HepG2 (cell line): ENCODE measurements around the gene SURF2. TPM values are rescaled to one million over a fixed set of nuclear protein-coding genes. Genes with fewer than 3 reads are reported as not detected.
"Not testable (repeated sequence)": the region's sequence is repeated elsewhere in the genome, so short reads cannot be mapped to it uniquely, and the experiment has no call there.

Experiments used
- ATAC-seq: fragments of 200-7000 bp; cut with Tn5 transposase; 3 replicates; pipeline ENCODE4 v1.9.1; 2020; ENCODE audit warnings: mild to moderate bottlenecking, moderate library complexity
- BruUV-seq: library from RNA; stranded (reverse); fragments of 400-500 nt; replicated peaks from 2 replicates; lab custom pipeline; 2021; lab: Mats Ljungman, UMichigan
- CTCF ChIA-PET: fragments of 300-600 bp; formaldehyde crosslinking; extraction: SDS; loops from one replicate; lab custom pipeline; 2021; ENCODE audit warnings: low total read pairs, inconsistent platforms, low intra/inter-chr PET ratio; lab: Yijun Ruan, JAX
- POLR2A ChIA-PET: fragments of 350-600 bp; sonication (Branson Sonifier 250); formaldehyde crosslinking; loops from one replicate; lab custom pipeline; 2020; ENCODE audit warnings: antibody characterized with exemption, inconsistent platforms; lab: Yijun Ruan, JAX
- DNase-seq: peaks from one replicate; pipeline ENCODE4 v3.0.0-alpha.2; 2015; ENCODE audit warnings: low spot score
- FAIRE-seq: peaks from 3 replicates; lab custom pipeline; 2011; peaks lifted over from hg19 to GRCh38; lab: Jason Lieb, UNC
- H2AFZ ChIP-seq: one replicate; pipeline ENCODE4 v1.6.1; 2011; ENCODE audit warnings: low read length, inconsistent platforms
- H3K27ac ChIP-seq: fragments of 300-600 bp; 3 replicates; pipeline ENCODE4 v1.8.0; 2011; ENCODE audit warnings: mixed run types, mild to moderate bottlenecking, mixed read lengths, low read length, inconsistent platforms; ENCODE audit not compliant: insufficient read depth; ENCODE audit errors: extremely low read length
- H3K27me3 ChIP-seq, 2 experiments: fragments of 200-600 bp in 1 of 2; 2 replicates in 1 of 2; 3 replicates in 1 of 2; pipeline versions ENCODE4 v1.6.0 to v1.8.0; 2011; ENCODE audit warnings: low read length in 2 of 2, mild to moderate bottlenecking in 2 of 2, moderate library complexity in 2 of 2, inconsistent platforms in 1 of 2; ENCODE audit not compliant: insufficient read depth in 2 of 2, control insufficient read depth in 1 of 2
- H3K36me3 ChIP-seq, 2 experiments: fragments of 200-600 bp in 1 of 2; replicated peaks in 1 of 2; 2 replicates in 1 of 2; 3 replicates in 1 of 2; pipeline versions ENCODE4 v1.5.1 to v1.8.0; 2011; ENCODE audit warnings: low read length in 2 of 2, inconsistent platforms in 1 of 2; ENCODE audit not compliant: insufficient read depth in 2 of 2, control insufficient read depth in 1 of 2
- H3K4me1 ChIP-seq: 2 replicates; pipeline ENCODE4 v1.5.1; 2012; ENCODE audit warnings: low read length, inconsistent platforms; ENCODE audit not compliant: insufficient read depth
- H3K4me2 ChIP-seq: 2 replicates; pipeline ENCODE4 v1.6.0; 2011; ENCODE audit warnings: low read depth, low read length, inconsistent platforms
- H3K4me3 ChIP-seq, 3 experiments: fragments of 200-600 bp in 1 of 3; sonication (generic), shearing (Covaris generic) in 1 of 3; replicated peaks in 1 of 3; 2 replicates each; pipeline ENCODE4 v1.5.1; 2011 to 2016; ENCODE audit warnings: low read length in 3 of 3, inconsistent platforms in 2 of 3, low read depth in 2 of 3, mild to moderate bottlenecking in 2 of 3, control low read depth in 1 of 3, mixed read lengths in 1 of 3; ENCODE audit not compliant: insufficient read depth in 1 of 3
- H3K79me2 ChIP-seq: one replicate; pipeline ENCODE4 v1.6.1; 2011; ENCODE audit warnings: low read length, inconsistent platforms; ENCODE audit not compliant: insufficient read depth
- H3K9ac ChIP-seq: 2 replicates; pipeline ENCODE4 v1.6.0; 2011; ENCODE audit warnings: mild to moderate bottlenecking, low read depth, low read length, inconsistent platforms; ENCODE audit not compliant: insufficient read depth
- H3K9me3 ChIP-seq: 2 replicates; pipeline ENCODE4 v1.5.1; 2012; ENCODE audit warnings: mild to moderate bottlenecking, low read length
- H4K20me1 ChIP-seq: 2 replicates; pipeline ENCODE4 v1.6.0; 2011; ENCODE audit warnings: inconsistent platforms, mild to moderate bottlenecking, low read length, moderate library complexity; ENCODE audit not compliant: insufficient read depth
- BCLAF1 ChIP-seq: fragments of 450-650 bp; IDR thresholded peaks from 2 replicates; pipeline ENCODE4 v1.6.1; 2017; ENCODE audit warnings: mild to moderate bottlenecking
- CEBPG ChIP-seq: IDR thresholded peaks from 2 replicates; pipeline ENCODE4 v1.6.1; 2016
- ISX ChIP-seq: sonication (generic); formaldehyde crosslinking; conservative IDR thresholded peaks from 2 replicates; pipeline ENCODE4 v1.5.0; 2020; ENCODE audit warnings: missing genetic modification reagents
- KDM5B ChIP-seq: sonication (generic); formaldehyde crosslinking; IDR thresholded peaks from 2 replicates; pipeline ENCODE4 v1.4.0; 2020; ENCODE audit warnings: missing genetic modification reagents, mild to moderate bottlenecking, borderline replicate concordance
- SP4 ChIP-seq: sonication (generic); formaldehyde crosslinking; IDR thresholded peaks from 2 replicates; pipeline ENCODE4 v1.8.1; 2023; ENCODE audit warnings: mild to moderate bottlenecking, missing genetic modification reagents
- SRSF9 ChIP-seq: fragments of 200-400 bp; formaldehyde crosslinking; IDR thresholded peaks from 2 replicates; pipeline ENCODE4 v1.6.1; 2018; ENCODE audit warnings: borderline replicate concordance, mild to moderate bottlenecking, low read depth, low read length; ENCODE audit not compliant: insufficient read depth, poor library complexity, severe bottlenecking
- ZNF143 ChIP-seq: sonication (generic); formaldehyde crosslinking; IDR thresholded peaks from 2 replicates; pipeline ENCODE4 v1.4.0; 2020; ENCODE audit warnings: missing genetic modification reagents
- ZNF3 ChIP-seq: IDR thresholded peaks from 2 replicates; pipeline ENCODE4 v1.7.0; 2017; ENCODE audit warnings: inconsistent platforms
- ZNF563 ChIP-seq: sonication (generic); formaldehyde crosslinking; IDR thresholded peaks from 2 replicates; pipeline ENCODE4 v1.8.0; 2022; ENCODE audit warnings: mild to moderate bottlenecking, moderate library complexity, missing genetic modification reagents
- ZSCAN22 ChIP-seq: sonication (generic); formaldehyde crosslinking; IDR thresholded peaks from 2 replicates; pipeline ENCODE4 v1.4.0; 2020; ENCODE audit warnings: mild to moderate bottlenecking, missing genetic modification reagents
- WGBS: methylation state at CpG from one replicate; pipeline ENCODE4 v1.1.6; 2017; ENCODE audit warnings: low lambda C conversion rate; 5-methylcytosine and 5-hydroxymethylcytosine counted together
- in situ Hi-C: cut with HindIII; loops from 2 replicates; pipeline ENCODE4 v1.10.0; 2017; ENCODE audit warnings: low pct_unique_long_range_greater_than_20kb; ENCODE audit not compliant: extremely low pct_ligation_motif_present
- intact Hi-C: fragments of 100-400 bp; cut with micrococcal nuclease; formaldehyde crosslinking; loops from one replicate; pipeline ENCODE4 v1.10.0; 2022; ENCODE audit not compliant: unreplicated experiment
- polyA plus RNA-seq, 8 experiments: library from polyadenylated mRNA; depleted of rRNA in 3 of 8; stranded (reverse) in 7 of 8; unstranded in 1 of 8; fragments of >200 nt; fragmentation: Illumina TruSeq in 4 of 8; extraction: Trizol in 4 of 8; gene quantifications; 2 replicates each; pipeline versions ENCODE4 v1.2.1 to v1.2.3, GENCODE V29; 2011 to 2016; ENCODE audit warnings: low read depth in 4 of 8, missing spikeins in 1 of 8, mixed read lengths in 1 of 8; ENCODE audit not compliant: insufficient read depth in 1 of 8
- total RNA-seq, 5 experiments: library from RNA; depleted of rRNA; stranded (reverse); fragments of >200 nt; fragmentation: Illumina TruSeq; extraction: Trizol; gene quantifications; 2 replicates each; pipeline ENCODE4 v1.2.3, GENCODE V29; 2016; ENCODE audit warnings: low read depth in 1 of 5
- TF ChIP-seq, protein P1 (sequence below): sonication (generic); formaldehyde crosslinking; IDR thresholded peaks from 2 replicates; pipeline ENCODE4 v1.9.0; 2021; ENCODE audit warnings: missing genetic modification reagents, mild to moderate bottlenecking, borderline replicate concordance

The SURF2 gene
- total and polyA plus RNA-seq, 2 of the 13 experiments (the other 11 are each of a cell fraction or from before 2014, with no cell fraction given): 6.3 to 13.6 TPM

GRCh38 chr9:133334888-133335287 is 21.5 kb upstream of the SURF2 start:
- FAIRE-seq, H4K20me1 ChIP-seq, CTCF ChIA-PET, H3K9me3 ChIP-seq, H3K27me3 ChIP-seq, H2AFZ ChIP-seq, intact Hi-C loops, BruUV-seq, ATAC-seq, H3K27ac ChIP-seq, DNase-seq: not testable (repeated sequence)
- in situ Hi-C loops: loop anchor here (5.0 kb wide), 1 partner anchor 148 kb away; no protein-coding TSS in a partner anchor
- Histone ChIP-seq H3K79me2 (peaks cover 26% of the 10 kb centered on the region), H3K36me3 (peaks cover 18 to 45% of the 10 kb centered on the region in 2 experiments; a peak in 4 of 5 replicates), H3K9ac (peak overlapping the region; percentile 91), H3K4me2 (peak overlapping the region; percentile 85), H3K4me3 (peak overlapping the region; percentile 82 to 91 (median 84)), H3K4me1 (peaks cover 22% of the 10 kb centered on the region)
- TF ChIP-seq CEBPG (CRISPR knock-in tag): 0 out of 2 replicates have a peak, but pooled peaks have one; percentile 34
- 35% methylated on average over 11 of the region's 11 CpGs for WGBS
- POLR2A ChIA-PET: interaction anchor here (1.6 kb wide), 1 partner anchor 13 kb away, joined by 7 read pairs; the partner anchor contains the start of genes MED22 and RPL7A

DNA sequence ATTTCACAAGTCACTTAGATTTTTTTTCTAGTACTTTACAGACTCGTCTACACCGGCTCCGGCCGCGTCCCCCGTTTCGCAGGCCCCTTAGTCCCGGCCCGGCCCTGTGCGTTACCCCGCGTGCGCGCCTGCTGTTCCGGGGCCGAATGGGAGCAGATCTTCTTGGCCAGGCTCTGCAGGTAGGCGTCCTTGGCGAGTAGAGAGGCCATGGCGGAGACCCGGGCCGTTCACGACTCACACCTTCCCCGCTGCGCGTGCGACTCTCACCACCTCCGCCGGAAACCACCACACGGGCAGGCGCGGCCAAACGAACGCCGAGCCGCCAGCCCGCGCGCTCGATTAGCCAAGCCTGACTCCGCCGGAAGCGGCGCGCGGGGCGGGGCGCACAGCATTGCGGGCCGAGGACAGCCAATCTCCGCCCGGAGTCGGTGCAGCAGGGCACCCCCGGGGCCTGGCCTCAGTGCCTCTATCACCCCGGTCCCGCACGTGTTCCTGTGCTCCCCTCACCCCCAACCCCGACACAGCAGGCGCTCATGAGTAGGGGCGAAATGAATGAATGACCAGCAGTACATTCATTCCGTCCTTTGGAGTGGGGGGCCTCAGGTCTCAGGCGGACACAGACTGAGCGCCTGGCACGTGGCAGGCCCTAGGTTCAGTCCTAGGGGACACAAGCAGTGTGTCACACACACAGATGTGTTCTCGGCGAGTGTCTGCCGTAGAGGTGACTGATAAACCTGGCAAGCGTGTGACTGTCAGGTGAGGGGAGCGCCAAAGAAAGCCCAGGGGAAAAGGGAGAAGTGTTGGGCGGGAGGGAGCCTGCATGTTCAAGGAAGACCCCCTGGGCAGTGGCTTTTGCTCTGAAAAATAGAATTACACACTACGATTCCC is 20.2 kb upstream of the SURF2 start, which contains the start of gene SURF6:
Gene SURF6 (minus strand): TSS at position 265 of the 888 bp plus-strand sequence. CDS start 56 bp downstream, at position 209.
- Histone ChIP-seq H4K20me1 (0 out of 2 replicates have a peak, but pooled peaks cover 5% of the 10 kb centered on the region), H3K9me3 (no peaks in the 10 kb centered on the region), H3K4me3 (peak within 1 kb of the TSS; percentile 82 to 91 (median 84)), H3K4me1 (peaks cover 22% of the 10 kb centered on the region), H2AFZ (no peak within 1 kb of the TSS), H3K79me2 (peaks cover 26% of the 10 kb centered on the region), H3K4me2 (peak within 1 kb of the TSS; percentile 85), H3K27me3 (no peaks in the 10 kb centered on the region; a peak in 1 of 5 replicates), H3K27ac (peak within 1 kb of the TSS; percentile 70), H3K36me3 (peaks cover 21 to 49% of the 10 kb centered on the region in 2 experiments; a peak in 4 of 5 replicates), H3K9ac (peak within 1 kb of the TSS; percentile 91)
- in situ Hi-C loops: no loop called here
- WGBS: 25% methylated on average over 26 of the region's 70 CpGs
- CTCF ChIA-PET: no interaction called here
- peak; percentile 26 for FAIRE-seq
- TSS peak; percentile 89 for BruUV-seq
- peak; percentile 78 for DNase-seq
- ATAC-seq: peak; percentile 90
- intact Hi-C loops: no loop called here
- POLR2A ChIA-PET: interaction anchor here (1.6 kb wide), 1 partner anchor 12 kb away, joined by 7 read pairs; the partner anchor contains the start of genes MED22 and RPL7A
- TF ChIP-seq KDM5B: peak; percentile 89; the same call in 1 of the 2 replicates
- TF ChIP-seq BCLAF1: no peak
- TF ChIP-seq ISX (CRISPR knock-in tag): no peak
- TF ChIP-seq ZNF563 (CRISPR knock-in tag): 0 out of 2 replicates have a peak, but pooled peaks have one; percentile 78
- TF ChIP-seq, protein P1, sequence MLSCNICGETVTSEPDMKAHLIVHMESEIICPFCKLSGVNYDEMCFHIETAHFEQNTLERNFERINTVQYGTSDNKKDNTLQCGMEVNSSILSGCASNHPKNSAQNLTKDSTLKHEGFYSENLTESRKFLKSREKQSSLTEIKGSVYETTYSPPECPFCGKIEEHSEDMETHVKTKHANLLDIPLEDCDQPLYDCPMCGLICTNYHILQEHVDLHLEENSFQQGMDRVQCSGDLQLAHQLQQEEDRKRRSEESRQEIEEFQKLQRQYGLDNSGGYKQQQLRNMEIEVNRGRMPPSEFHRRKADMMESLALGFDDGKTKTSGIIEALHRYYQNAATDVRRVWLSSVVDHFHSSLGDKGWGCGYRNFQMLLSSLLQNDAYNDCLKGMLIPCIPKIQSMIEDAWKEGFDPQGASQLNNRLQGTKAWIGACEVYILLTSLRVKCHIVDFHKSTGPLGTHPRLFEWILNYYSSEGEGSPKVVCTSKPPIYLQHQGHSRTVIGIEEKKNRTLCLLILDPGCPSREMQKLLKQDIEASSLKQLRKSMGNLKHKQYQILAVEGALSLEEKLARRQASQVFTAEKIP: no peak
- peak; percentile 85 for TF ChIP-seq SP4 (CRISPR knock-in tag)
- no peak for TF ChIP-seq SRSF9
- TF ChIP-seq ZNF143 (CRISPR knock-in tag): peak; percentile 79
- TF ChIP-seq ZSCAN22 (CRISPR knock-in tag): peak; percentile 23; the same call in 1 of the 2 replicates
- no peak for TF ChIP-seq ZNF3 (CRISPR knock-in tag)
